Ascending aorta (tissue), 2 donors: ENCODE results near the gene FANCE. TPM values are rescaled to one million over a fixed set of nuclear protein-coding genes. Genes with fewer than 3 reads are reported as not detected.

Experiments
- DNase-seq, 2 donors: peaks; one replicate each; pipeline ENCODE4 v3.0.0-alpha.2; 2019; ENCODE audit warnings: low spot score in 2 of 2
- H3K27ac ChIP-seq, 2 donors: fragments of 200-600 bp; sonication (generic); one replicate each; pipeline ENCODE4 v1.5.1; 2016 to 2017; ENCODE audit warnings: mild to moderate bottlenecking in 1 of 2
- H3K27me3 ChIP-seq: fragments of 200-600 bp; sonication (generic); one replicate; pipeline ENCODE4 v1.5.1; 2017
- H3K36me3 ChIP-seq, 2 donors: fragments of 200-600 bp; sonication (generic); one replicate each; pipeline ENCODE4 v1.5.1; 2016
- H3K4me1 ChIP-seq, 2 donors: fragments of 200-600 bp; sonication (generic); one replicate each; pipeline ENCODE4 v1.5.1; 2016 to 2017; ENCODE audit warnings: mild to moderate bottlenecking in 1 of 2
- H3K4me3 ChIP-seq, 2 donors: fragments of 200-600 bp; sonication (generic); one replicate each; pipeline ENCODE4 v1.5.1; 2016 to 2017; ENCODE audit warnings: mild to moderate bottlenecking in 1 of 2
- H3K9me3 ChIP-seq, 2 donors: fragments of 200-600 bp; sonication (generic); one replicate each; pipeline ENCODE4 v1.5.1; 2016
- CTCF ChIP-seq, 3 experiments: fragments of 200-600 bp in 2 of 3; fragments of 450-650 bp in 1 of 3; sonication (generic) in 2 of 3; IDR thresholded peaks; one replicate each; pipeline ENCODE4 v1.5.1; 2016 to 2019; ENCODE audit warnings: antibody characterized with exemption in 3 of 3, mild to moderate bottlenecking in 1 of 3, moderate library complexity in 1 of 3
- intact Hi-C: fragments of 100-400 bp; cut with DNase I; formaldehyde crosslinking; loops from one replicate; pipeline ENCODE4 v1.15.1; 2023
- total RNA-seq: library from RNA; depleted of rRNA; stranded (reverse); fragments of >200 nt; gene quantifications from one replicate; pipeline ENCODE4 v1.1.0, GENCODE V29; 2016

FANCE gene
- total RNA-seq, 1 donor from 2014 or later = 0.32 TPM

- no peak for TF ChIP-seq CTCF (IDR thresholded peaks at IDR 0.05)
- Histone ChIP-seq H3K4me3 (peak overlapping the region; percentile 78 to 82), H3K4me1 (no peaks in the 10 kb centered on the region), H3K27ac (peak overlapping the region; percentile 46 to 66), H3K27me3 (no peaks in the 10 kb centered on the region), H3K36me3 (no peaks in the 10 kb centered on the region), H3K9me3 (no peaks in the 10 kb centered on the region)
- DNase-seq = no peak
- intact Hi-C loops = loop anchor here (1.0 to 5.0 kb wide), 3 partner anchors 17 to 281 kb away; partner anchors contain the start of genes RPL10A and TEAD3
These were observed 570 bp upstream of the FANCE start for GRCh38 chr6:35451354-35452182.

GRCh38 chr6:35453236-35453635, 1.1 kb downstream of the FANCE start:
- Histone ChIP-seq H3K27me3 (no peaks in the 10 kb centered on the region), H3K27ac (no peak overlapping the region), H3K4me3 (peak overlapping the region; percentile 78 to 82), H3K4me1 (no peaks in the 10 kb centered on the region), H3K36me3 (peaks cover 1 to 8% of the 10 kb centered on the region in 2 donors), H3K9me3 (no peaks in the 10 kb centered on the region)
- DNase-seq = no peak
- intact Hi-C loops = loop anchor here (2.0 to 5.0 kb wide), 2 partner anchors 44 to 279 kb away; partner anchors contain the start of gene TEAD3
- no peak for TF ChIP-seq CTCF (IDR thresholded peaks at IDR 0.05)

- Histone ChIP-seq H3K4me3 (no peak overlapping the region), H3K27ac (no peak overlapping the region), H3K9me3 (no peaks in the 10 kb centered on the region), H3K27me3 (no peaks in the 10 kb centered on the region), H3K36me3 (peaks cover 7 to 16% of the 10 kb centered on the region in 2 donors), H3K4me1 (no peaks in the 10 kb centered on the region)
- DNase-seq = no peak
- no peak for TF ChIP-seq CTCF (IDR thresholded peaks at IDR 0.05)
- intact Hi-C loops = loop anchor here (5.0 kb wide), 1 partner anchor 278 kb away; no protein-coding TSS in a partner anchor
These were observed 2.4 kb downstream of the FANCE start for GRCh38 chr6:35454391-35455110.

- peaks cover 7 to 27% of the 10 kb centered on the region in 2 donors for H3K36me3 ChIP-seq
These were observed 5.8 kb downstream of the FANCE start for GRCh38 chr6:35457907-35458306.

GRCh38 chr6:35461270-35461669, 9.1 kb downstream of the FANCE start:
- H3K36me3 ChIP-seq = peaks cover 7 to 31% of the 10 kb centered on the region in 2 donors

More at GRCh38 chr6:35457907-35458306, 5.8 kb downstream of the FANCE start:
- intact Hi-C loops = no loop called here
- Histone ChIP-seq H3K27me3 (no peaks in the 10 kb centered on the region), H3K9me3 (no peaks in the 10 kb centered on the region), H3K27ac (no peak overlapping the region), H3K4me1 (no peaks in the 10 kb centered on the region), H3K4me3 (no peak overlapping the region)
- TF ChIP-seq CTCF (IDR thresholded peaks at IDR 0.05) = no peak
- DNase-seq = no peak

More at GRCh38 chr6:35461270-35461669, 9.1 kb downstream of the FANCE start:
- intact Hi-C loops = no loop called here
- H3K27ac ChIP-seq = no peak overlapping the region
- no peaks in the 10 kb centered on the region for H3K9me3 ChIP-seq
- TF ChIP-seq CTCF (IDR thresholded peaks at IDR 0.05) = no peak
- no peaks in the 10 kb centered on the region for H3K4me1 ChIP-seq
- H3K4me3 ChIP-seq = no peak overlapping the region
- no peaks in the 10 kb centered on the region for H3K27me3 ChIP-seq
- DNase-seq = no peak
